SKM-1 treated with dmso at 0.1 percent for 144 hours (cell line): Measurements from ENCODE around the gene KATNAL2.

Experiments used
- DNase-seq: peaks from one replicate; lab custom pipeline; 2025; ENCODE audit not compliant: unreplicated experiment; lab: John Stamatoyannopoulos, UW

The KATNAL2 gene, protein sequence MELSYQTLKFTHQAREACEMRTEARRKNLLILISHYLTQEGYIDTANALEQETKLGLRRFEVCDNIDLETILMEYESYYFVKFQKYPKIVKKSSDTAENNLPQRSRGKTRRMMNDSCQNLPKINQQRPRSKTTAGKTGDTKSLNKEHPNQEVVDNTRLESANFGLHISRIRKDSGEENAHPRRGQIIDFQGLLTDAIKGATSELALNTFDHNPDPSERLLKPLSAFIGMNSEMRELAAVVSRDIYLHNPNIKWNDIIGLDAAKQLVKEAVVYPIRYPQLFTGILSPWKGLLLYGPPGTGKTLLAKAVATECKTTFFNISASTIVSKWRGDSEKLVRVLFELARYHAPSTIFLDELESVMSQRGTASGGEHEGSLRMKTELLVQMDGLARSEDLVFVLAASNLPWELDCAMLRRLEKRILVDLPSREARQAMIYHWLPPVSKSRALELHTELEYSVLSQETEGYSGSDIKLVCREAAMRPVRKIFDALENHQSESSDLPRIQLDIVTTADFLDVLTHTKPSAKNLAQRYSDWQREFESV

DNA sequence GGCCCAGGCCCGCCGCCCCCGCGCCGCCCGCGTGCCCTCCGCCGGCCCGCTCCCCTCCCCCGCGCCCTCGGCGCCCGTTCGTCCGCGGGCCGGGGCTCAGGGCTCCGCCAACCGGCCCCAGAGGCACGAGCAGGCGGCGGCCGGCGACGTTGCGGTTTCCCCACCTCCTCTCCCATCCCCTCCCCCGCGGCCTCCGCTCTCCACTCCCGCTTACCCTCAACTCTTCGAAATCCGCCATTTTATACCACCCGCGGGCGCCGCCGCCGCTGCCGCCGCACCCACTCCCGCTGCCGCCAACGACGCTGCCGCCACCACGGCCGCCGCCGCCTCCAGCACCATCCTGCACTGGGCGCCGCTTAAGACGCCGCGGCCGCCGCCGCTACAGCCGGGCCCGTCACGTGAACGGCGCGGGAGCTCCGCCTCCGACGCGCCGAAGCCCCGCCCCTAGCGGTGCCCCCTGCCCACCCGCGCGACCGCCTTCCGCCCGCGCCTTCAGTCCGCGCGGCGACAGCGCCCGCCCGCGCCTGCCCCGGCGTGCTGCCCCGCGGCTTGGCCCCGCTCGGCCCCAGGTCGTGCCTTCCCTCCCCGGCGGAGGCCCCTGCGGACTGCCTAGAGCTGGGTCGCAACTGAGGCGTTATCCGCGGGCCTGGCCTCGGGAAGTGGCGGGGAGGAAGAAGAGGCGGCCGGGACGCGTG is at the start of gene KATNAL2, which contains the start of gene PIAS2:
Gene KATNAL2 (plus strand): TSS at position 495 of the 695 bp plus-strand sequence. CDS start 29,271 bp downstream, outside the sequence.
Gene PIAS2 (minus strand): TSS at position 400 of the 695 bp plus-strand sequence. CDS start 162 bp downstream, at position 238.
- DNase-seq = peak; percentile 64

DNA sequence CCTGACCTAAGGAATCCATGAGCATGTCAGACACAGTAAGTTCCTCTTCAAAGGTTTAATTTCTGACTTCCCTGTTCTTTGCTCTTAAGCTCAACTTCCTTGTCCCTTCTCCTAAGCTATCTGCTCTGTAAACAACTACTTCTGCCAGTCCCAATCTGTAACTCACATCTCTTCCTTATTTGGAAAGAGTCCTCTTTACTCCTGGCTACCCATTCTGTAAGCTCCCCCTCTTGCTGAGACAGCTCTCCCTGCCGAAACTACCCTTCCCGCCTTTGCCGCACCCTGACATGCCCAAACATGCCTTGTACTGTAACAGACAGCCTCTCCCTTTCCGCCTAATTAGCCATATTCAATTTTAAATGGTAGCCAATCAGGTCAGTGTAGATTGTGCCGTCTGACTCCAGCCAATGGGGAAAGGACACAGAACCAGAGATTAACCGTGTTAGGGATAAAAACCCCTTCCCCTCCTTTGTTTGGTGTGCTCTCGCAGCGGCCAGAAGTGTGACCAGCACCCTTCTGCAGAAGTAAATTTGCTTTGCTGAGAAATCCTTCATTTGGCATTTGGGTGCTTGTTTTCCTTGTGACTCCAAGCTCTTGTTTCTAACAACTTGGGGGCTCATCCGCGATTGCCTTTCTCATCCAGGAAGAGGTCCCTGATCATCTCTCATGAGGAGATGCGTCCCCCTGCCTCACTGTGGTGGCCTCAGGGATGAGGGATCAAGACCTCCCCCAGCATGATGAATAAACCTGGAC is 49.1 kb upstream of the KATNAL2 start:
- DNase-seq = peak; percentile 76

DNA sequence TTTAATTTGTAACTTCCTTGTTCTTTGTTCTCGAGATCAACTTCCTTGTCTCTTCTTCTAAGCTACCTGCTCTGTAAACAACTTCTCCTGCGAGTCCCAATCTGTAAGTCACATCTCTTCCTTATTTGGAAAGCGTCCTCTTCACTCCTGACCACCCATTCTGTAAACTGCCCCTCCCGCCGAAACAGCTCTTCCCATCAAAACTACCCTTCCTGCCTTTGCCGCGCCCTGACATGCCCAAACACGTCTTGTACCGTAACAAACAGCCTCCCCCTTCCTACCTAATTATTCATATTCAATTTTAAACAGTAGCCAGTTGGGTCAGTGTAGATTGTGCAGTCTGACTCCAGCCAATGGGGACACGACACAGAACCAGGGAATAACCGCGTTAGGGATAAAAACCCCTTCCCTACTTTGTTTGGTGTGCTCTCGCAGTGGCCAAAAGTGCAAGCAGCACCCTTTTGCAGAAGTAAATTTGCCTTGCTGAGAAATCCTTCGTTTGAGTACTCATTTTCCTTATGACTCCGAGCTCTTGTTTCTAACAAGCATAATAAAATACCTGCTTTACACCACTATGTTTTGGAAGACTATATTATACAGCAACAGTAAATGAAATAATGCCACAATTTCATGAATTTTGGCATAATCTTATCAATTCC is 39.9 kb upstream of the KATNAL2 start:
- DNase-seq = peak; percentile 95

DNA sequence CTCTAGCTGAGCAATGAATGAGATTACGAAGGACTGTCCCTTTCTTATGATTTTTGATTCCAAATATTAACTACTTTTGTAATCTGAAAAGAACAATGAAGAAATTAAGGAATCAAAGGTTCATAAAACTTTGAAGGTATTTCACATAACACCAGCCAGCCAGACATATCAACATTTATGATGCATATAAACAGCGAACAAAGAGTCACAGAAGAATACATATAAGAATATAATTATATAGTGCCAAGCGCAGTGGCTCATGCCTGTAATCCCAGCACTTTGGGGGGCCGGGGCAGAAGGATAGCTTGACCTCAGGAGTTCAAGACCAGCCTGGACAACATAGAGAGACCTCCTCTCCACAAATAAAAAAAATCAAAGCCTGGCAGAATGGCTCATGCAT is 34.2 kb upstream of the KATNAL2 start:
- no peak for DNase-seq

DNA sequence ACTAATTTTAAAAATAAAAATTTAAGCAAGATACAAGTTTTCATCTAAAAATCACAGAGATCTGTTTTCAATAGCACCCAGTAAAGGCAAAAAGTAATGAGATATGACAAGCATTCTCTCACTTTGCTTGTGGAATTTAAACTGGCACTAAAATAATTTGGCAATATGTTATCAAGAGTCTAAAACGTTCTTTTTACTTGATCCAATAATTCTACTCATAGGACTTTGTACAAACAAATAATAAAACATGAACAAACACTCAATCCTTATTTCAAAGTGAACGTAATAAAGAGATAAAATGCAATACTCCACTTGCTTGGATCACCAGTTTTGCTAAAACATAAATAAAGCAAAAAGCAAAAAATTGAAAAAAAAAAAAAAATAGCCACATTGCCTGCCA is 30.5 kb upstream of the KATNAL2 start:
- no peak for DNase-seq

DNA sequence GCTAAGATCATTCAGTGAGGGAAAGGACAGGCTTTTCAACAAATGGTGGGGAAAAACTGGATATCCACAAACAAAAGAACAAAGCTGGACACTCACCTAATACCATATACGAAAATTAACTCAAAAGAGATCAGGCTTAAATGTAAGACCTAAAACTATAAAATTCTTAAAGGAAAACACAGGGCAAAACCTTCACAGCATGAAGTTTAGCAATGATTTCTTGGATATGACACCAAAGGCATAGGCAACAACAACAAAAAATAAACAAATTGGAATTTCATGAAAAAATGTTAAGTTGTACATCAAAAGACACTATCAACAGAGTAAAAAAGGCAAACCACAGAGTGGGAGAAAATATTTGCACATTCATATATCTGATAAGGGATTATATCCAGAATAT is 28.4 kb upstream of the KATNAL2 start:
- no peak for DNase-seq

DNA sequence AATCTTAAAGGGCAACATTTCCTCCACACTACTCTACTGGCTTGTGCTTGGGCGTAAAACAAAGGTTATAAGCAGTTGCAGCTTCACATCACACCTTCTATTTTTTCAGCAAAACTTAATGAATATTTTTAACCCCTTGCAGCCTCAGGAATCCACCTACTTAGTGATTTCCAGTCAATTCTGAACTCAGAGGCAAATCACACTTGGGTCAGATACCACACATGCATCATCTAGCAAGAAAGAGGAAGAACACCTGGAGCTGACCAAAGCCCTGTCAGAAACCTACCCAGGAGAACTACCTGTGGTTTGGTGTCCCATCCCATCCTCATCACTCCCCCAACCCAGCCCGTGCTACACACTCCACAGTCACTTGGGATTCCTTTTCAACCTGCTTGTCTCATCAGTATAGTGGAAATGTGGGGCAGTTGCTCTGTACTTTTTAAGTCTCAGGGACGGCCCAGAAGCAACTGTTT is 25.6 kb upstream of the KATNAL2 start:
- DNase-seq = no peak

DNA sequence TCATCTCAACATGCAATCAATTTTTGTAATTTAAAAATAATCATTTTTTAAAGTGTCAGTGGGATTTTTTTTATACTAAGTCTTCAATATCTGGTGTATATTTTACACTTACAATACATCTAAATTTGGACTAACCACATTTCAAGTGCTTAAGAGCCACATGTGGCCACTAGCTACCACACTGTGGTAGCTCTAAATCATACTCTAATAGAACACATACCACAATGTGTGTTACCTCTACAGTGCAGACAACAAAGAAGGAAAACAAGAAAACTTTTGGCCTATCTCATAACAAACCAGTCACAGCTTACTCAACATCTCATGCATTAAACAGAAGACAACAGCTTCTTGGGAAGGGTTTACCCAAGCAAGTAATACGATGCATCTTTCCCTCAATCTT is 24.6 kb upstream of the KATNAL2 start:
- no peak for DNase-seq

DNA sequence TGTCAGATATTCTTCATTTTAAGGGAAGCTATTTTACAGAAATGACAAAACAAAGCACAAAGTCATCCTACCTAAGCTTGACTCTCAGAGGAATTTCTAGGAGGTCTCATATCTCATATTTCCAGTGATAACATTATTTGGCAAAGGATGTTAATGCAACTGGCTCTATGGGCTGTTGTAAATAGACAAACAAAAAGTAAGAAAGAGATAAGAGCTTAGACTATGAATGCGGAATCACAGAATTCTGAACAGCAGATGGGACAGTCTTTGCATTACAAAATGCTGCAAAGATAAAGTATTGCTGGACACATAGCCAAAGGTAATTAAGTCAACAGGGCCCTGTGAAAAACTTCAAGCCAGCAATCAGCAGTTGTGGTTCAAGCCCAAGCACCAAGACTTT is 24.0 kb upstream of the KATNAL2 start:
- no peak for DNase-seq

DNA sequence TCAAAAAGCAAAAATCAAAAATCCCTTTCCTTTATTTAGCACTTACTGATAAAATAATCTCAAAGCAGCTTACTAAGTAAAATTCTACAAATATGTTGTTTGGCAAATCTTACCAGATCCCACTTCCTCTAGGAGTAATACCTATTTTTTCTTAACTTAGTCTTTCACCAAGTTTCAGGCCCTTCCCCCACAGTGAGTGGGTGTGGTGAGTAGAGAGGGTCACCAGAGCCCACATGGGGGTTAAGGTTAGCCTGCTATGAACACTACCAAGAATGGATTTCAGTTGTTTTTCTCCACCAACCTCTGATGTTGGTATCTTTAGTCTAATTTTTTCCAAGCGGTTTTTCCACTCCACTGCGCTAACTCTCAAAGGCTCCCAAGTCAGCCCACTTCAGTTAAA is 23.3 kb upstream of the KATNAL2 start:
- no peak for DNase-seq

DNA sequence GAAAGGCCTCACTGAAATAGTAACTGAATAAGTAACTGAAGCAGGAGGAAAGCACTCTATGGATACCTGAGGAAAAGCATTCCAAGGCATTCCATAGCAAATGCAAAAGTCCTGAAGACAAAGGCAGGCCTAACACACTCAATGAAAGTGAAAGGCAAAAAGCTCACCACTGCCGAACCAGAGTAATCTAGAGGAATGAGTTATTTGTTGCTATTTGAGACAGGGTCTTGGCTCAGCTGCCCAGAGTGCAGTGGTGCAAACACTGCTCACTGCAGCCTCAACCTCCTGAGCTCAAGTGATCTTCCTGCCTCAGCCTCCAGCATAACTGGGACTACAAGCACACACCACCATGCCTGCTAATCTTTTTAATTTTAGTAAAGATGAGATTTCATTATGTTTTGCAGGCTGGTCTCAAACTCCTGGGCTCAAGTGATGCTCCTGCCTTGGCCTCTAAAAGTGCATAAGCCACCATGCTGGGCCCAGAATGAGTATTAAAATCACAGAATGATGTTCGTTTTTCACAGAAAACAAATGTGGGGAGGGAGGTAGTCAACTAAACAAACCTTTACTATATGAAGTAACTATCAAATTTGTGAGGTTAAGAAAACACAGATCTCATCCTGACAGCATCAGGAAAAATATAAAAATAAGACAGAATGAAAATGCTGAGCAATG is 18.0 kb upstream of the KATNAL2 start:
- DNase-seq = no peak

DNA sequence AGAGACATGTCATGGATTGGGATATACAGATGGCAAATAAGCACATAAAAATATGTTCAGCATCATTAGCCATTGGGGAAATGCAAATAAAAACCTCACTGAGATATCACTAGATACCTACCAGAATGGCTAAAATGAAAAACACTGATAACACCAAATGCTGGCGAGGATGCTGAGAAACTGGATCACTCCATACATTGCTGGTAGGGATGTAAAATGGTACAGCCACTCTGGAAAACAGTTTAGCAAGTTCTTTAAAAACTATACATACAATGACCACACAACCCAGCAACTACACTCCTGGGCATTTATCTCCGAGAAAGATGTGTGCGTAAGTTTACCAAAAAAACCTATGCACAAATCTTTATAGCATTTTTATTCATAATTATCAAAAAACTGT is 14.0 kb upstream of the KATNAL2 start:
- DNase-seq = no peak

DNA sequence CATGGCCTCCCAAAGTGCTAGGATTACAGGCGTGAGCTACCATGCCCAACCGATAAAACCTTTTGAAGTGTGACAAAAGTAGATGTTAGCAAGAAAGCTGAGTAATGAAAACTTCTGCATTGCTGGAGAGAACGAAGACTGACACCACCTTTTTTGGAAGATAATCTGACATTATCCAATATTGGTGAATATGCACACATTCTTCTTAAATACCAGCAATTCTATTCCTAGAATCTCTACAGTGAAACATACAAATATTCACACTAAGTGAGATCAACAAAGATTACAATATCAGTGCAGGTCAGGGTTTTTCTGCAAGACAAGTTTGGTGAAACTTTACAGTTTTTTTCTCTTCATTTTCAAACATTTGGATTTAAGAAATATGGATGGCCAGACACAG is 7.9 kb upstream of the KATNAL2 start:
- no peak for DNase-seq

DNA sequence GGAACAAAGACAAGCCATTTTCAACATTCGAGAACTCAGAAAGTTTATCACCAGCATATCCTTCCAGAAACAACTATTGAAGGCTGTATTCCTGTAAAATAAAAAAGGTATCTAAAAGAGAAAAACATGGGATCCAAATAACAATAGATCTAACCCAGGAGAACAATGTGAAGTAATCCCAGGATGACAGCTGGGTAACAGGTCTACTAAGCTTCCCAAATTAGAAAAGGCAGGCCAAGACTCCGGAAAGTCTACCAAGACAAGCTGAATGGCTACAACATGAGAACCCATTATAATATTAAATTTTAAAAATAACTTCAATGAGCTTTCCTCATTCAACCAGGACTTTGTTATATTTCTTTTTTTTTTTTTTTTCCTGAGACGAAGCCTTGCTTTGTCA is 6.5 kb upstream of the KATNAL2 start:
- no peak for DNase-seq

DNA sequence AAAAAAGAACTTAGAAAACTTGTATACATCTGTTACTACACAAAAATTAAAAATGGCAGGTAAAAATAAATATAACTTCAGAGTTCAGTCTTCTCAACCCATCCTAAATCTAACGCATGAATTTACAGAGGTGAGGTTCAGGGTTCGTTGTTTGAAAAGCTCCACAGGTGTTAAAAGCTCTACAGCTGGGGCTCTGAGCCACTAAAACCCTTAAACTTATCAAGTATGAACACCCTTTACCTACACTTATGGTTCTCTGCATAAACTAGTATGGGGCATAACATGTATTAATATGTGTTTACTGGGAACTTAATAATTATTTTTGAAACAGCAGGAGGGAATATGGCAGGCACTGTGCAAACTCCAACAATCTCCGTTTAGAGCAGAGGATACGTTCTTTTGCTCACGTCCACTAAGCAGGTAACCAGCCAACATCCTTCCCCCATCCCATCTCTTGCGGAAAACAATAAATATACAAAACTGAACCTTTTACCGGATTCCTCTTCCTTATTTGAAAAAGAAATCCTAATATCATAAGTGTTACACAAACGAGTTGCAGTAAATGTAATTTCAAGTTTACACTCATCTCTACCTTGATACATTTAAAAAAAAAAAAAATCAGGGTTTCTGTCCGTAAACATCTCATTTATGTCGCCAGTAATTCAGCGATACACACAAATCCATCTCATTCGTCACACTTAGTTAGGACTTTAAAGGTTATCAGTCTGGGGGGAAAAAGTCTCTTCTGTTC is 1.4 kb upstream of the KATNAL2 start:
- DNase-seq = no peak

DNA sequence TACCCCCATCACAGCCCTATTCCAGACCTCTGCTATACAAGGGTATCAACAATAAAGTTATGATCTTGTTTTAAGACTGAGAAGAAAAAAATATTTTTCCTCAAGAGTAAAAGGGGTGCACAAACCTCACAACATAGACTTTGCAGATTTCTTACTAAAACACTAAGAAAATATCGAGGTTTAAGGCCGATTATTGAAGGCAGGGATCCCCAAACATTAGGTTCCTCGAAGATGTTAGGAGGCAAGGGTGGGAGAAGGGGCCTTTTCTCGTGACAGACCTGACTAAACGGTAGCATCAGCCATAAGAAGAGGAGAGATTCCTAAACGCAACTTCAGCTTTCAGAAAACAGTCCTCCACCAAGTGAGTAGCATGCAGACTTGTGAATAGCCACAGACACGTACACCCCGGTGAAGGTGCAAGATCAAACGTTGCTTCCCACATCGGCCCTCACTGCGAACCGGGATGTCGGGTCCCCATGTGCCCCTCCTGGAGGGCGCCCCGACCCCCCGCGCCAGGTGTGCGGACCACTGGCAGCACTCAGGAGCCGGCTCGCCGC is 773 bp upstream of the KATNAL2 start:
- no peak for DNase-seq

DNA sequence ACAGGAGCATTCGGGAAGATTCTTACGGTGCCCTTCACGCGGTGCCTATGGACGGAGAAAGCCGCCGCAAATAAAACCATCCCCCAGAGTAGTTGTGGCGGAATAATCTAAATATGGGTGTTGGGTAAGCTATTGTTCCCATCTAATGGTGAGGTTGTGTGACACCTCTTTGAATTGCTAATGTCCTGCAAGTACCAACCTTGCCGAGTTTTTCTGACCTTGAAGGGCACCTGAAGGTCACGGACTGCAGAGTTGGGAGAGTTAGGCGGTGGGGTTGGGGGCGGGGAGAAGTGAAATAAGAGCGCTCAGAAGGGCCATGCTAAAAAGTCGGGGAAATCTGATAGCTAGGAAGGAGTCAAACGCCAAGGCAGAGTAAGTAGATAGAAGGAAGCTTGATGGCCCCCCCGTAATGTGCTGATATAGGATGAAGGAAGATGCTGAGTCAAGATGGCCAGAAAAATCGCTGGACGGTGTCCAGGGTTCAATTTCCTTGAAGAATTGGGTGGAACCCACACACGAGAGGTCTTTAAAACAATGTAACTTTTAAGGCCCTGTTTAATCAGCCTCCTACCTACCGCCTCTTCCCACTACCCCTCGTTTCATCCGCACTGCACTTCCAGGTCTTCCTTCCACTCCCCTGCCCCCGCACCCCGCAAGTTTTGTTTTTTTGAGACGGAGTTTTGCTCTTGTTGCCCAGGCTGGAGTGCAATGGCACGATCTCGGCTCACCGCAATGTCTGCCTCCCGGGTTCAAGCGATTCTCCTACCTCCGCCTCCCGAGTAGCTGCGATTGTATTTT is 600 bp downstream of the KATNAL2 start:
- DNase-seq = no peak

DNA sequence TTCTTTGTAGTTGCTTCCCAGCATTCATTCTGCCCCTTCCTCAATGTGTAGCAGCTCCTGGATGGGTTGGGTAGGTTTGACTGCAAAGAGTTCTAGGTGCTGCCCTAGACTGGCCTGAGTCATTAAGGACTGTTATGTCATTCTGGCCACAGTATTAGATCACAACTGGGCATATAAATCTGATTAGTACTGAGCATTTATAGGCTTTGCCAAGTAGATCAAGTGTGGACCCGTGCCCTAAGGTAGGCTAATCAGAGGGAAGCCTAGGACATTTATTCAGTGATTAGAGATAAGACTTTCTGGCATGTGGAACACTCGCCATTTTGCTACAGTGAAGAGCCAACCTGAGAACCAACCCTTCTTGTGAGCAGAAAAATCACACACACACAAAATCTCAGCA is 2.7 kb downstream of the KATNAL2 start:
- DNase-seq = no peak
